ENCODE measurements around the gene LYL1. TPM values are rescaled to one million over a fixed set of nuclear protein-coding genes. Genes with fewer than 3 reads are reported as not detected.

LYL1 gene
- total and polyA plus RNA-seq, 9 of the 15 experiments (the other 6 are each of a cell fraction or from before 2014, with no cell fraction given): 1.3 to 266 (median 34.0) TPM

DNA sequence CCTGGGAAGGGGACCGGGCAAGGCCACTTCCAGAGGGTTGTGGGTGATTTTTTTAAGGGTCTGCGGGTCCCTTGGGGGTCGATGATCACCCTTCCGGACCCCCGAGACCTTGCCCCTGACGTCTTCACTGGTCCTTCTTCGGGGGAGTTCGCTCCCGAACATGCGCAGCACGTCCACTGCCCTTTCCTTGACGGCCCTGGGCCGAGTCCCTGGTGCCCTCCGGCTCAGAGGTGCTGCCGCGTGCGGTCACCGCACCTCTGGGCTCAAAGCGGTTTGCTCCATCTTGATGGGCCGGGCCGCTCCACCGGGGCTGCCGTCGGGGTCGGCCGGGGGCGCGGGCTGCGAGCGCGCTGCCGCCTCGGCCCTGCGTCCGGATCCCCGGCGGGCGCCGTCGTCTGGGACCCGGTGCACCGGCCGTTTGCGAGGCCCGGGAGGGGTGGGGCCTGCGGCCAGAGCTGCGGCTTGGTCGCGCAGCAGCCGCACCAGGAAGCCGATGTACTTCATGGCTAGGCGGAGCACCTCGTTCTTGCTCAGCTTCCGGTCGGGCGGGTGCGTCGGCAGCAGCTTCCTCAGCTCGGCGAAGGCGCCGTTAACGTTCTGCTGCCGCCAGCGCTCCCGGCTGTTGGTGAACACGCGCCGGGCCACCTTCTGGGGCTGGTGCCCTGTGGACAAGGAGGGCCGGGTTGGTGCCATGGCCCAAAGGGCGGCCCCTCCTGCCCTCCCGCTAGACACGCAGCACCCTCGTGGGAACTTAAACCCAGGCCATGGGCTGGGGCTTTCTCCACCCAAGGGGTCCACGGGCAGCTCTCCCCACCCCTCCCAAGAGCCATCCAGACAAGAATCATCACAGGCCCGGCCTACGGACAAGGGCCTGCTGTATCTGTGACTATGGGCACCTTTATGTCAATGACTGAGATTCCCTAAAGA is 3.3 kb downstream of the LYL1 start (continued):
- TF ChIP-seq, protein P1, sequence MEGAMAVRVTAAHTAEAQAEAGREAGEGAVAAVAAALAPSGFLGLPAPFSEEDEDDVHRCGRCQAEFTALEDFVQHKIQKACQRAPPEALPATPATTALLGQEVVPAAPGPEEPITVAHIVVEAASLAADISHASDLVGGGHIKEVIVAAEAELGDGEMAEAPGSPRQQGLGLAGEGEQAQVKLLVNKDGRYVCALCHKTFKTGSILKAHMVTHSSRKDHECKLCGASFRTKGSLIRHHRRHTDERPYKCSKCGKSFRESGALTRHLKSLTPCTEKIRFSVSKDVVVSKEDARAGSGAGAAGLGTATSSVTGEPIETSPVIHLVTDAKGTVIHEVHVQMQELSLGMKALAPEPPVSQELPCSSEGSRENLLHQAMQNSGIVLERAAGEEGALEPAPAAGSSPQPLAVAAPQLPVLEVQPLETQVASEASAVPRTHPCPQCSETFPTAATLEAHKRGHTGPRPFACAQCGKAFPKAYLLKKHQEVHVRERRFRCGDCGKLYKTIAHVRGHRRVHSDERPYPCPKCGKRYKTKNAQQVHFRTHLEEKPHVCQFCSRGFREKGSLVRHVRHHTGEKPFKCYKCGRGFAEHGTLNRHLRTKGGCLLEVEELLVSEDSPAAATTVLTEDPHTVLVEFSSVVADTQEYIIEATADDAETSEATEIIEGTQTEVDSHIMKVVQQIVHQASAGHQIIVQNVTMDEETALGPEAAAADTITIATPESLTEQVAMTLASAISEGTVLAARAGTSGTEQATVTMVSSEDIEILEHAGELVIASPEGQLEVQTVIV (CRISPR knock-in tag; IDR thresholded peaks at IDR 0.05; ENCODE audit: borderline replicate concordance): peak; percentile 82
- TF ChIP-seq ZNF184 (CRISPR knock-in tag; IDR thresholded peaks at IDR 0.05) (no peak), TCFL5 (CRISPR knock-in tag; conservative IDR thresholded peaks at IDR 0.05) (no peak), ZNF696 (CRISPR knock-in tag; conservative IDR thresholded peaks at IDR 0.05) (no peak), CEBPG (CRISPR knock-in tag; IDR thresholded peaks at IDR 0.05) (no peak), CEBPG (tag; conservative IDR thresholded peaks at IDR 0.05 in 1 of 2, IDR thresholded peaks at IDR 0.05 in 1 of 2) (no peak), SIX5 (IDR thresholded peaks at IDR 0.05; ENCODE audit: borderline replicate concordance in 1 of 2, insufficient read depth in 1 of 2, low read depth in 1 of 2, low read length in 2 of 2) (no peak), MTF1 (CRISPR knock-in tag; IDR thresholded peaks at IDR 0.05; ENCODE audit: borderline replicate concordance) (no peak), DMBX1 (CRISPR knock-in tag; IDR thresholded peaks at IDR 0.05; ENCODE audit: borderline replicate concordance) (peak; percentile 65; the same call in 1 of the 2 replicates), ZNF780A (CRISPR knock-in tag; IDR thresholded peaks at IDR 0.05) (peak; percentile 76; the same call in 1 of the 2 replicates), NRF1 (conservative IDR thresholded peaks at IDR 0.05 in 1 of 2, IDR thresholded peaks at IDR 0.05 in 1 of 2) (peak; percentile 83 to 86), PHF8 (IDR thresholded peaks at IDR 0.05; ENCODE audit: borderline replicate concordance, low read length) (peak; percentile 26; the same call in 1 of the 2 replicates), CSDE1 (IDR thresholded peaks at IDR 0.05) (no peak), SIN3A (IDR thresholded peaks at IDR 0.05; ENCODE audit: borderline replicate concordance in 2 of 2, control insufficient read depth in 1 of 2, low read depth in 2 of 2, low read length in 2 of 2) (0 out of 4 replicates have a peak, but pooled peaks of 1 of the 2 experiments have one; percentile 56), BRCA1 (IDR thresholded peaks at IDR 0.05) (no peak), BRCA1 (CRISPR knock-in tag; IDR thresholded peaks at IDR 0.05) (no peak), CBX1 (IDR thresholded peaks at IDR 0.05; ENCODE audit: low read depth) (no peak), TCF7 (IDR thresholded peaks at IDR 0.05; ENCODE audit: borderline replicate concordance) (no peak), LEF1 (IDR thresholded peaks at IDR 0.05) (no peak), FOXK1 (CRISPR knock-in tag; IDR thresholded peaks at IDR 0.05; ENCODE audit: borderline replicate concordance) (peak; percentile 53; the same call in 1 of the 2 replicates)
- TF ChIP-seq, protein P2, sequence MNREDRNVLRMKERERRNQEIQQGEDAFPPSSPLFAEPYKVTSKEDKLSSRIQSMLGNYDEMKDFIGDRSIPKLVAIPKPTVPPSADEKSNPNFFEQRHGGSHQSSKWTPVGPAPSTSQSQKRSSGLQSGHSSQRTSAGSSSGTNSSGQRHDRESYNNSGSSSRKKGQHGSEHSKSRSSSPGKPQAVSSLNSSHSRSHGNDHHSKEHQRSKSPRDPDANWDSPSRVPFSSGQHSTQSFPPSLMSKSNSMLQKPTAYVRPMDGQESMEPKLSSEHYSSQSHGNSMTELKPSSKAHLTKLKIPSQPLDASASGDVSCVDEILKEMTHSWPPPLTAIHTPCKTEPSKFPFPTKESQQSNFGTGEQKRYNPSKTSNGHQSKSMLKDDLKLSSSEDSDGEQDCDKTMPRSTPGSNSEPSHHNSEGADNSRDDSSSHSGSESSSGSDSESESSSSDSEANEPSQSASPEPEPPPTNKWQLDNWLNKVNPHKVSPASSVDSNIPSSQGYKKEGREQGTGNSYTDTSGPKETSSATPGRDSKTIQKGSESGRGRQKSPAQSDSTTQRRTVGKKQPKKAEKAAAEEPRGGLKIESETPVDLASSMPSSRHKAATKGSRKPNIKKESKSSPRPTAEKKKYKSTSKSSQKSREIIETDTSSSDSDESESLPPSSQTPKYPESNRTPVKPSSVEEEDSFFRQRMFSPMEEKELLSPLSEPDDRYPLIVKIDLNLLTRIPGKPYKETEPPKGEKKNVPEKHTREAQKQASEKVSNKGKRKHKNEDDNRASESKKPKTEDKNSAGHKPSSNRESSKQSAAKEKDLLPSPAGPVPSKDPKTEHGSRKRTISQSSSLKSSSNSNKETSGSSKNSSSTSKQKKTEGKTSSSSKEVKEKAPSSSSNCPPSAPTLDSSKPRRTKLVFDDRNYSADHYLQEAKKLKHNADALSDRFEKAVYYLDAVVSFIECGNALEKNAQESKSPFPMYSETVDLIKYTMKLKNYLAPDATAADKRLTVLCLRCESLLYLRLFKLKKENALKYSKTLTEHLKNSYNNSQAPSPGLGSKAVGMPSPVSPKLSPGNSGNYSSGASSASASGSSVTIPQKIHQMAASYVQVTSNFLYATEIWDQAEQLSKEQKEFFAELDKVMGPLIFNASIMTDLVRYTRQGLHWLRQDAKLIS (CRISPR knock-in tag; IDR thresholded peaks at IDR 0.05): peak; percentile 17; the same call in 1 of the 2 replicates

Measured in K562 (cell line).